Vagina (tissue), 2 donors: ENCODE results near the gene DHRSX.

Experiments
- POLR2A ChIP-seq, 2 donors: fragments of 450-650 bp; IDR thresholded peaks; one replicate each; pipeline ENCODE4 v1.6.1; 2017; ENCODE audit warnings: antibody characterized with exemption in 2 of 2, mild to moderate bottlenecking in 2 of 2, moderate library complexity in 2 of 2
- POLR2AphosphoS5 ChIP-seq, 2 donors: sonication (generic); formaldehyde crosslinking; IDR thresholded peaks; one replicate each; pipeline ENCODE4 v1.9.0; 2017; ENCODE audit warnings: antibody characterized with exemption in 2 of 2, mild to moderate bottlenecking in 2 of 2, low read depth in 1 of 2; ENCODE audit not compliant: insufficient read depth in 1 of 2
- TF ChIP-seq, protein P1 (sequence below), 3 experiments: fragments of 450-650 bp in 2 of 3; fragments of 200-600 bp in 1 of 3; sonication (generic) in 1 of 3; IDR thresholded peaks; one replicate each; pipeline ENCODE4 v1.5.1; 2017 to 2019; ENCODE audit warnings: antibody characterized with exemption in 3 of 3, mild to moderate bottlenecking in 2 of 3, moderate library complexity in 2 of 3

- TF ChIP-seq POLR2A (IDR thresholded peaks at IDR 0.05): no peak
- TF ChIP-seq, protein P1, sequence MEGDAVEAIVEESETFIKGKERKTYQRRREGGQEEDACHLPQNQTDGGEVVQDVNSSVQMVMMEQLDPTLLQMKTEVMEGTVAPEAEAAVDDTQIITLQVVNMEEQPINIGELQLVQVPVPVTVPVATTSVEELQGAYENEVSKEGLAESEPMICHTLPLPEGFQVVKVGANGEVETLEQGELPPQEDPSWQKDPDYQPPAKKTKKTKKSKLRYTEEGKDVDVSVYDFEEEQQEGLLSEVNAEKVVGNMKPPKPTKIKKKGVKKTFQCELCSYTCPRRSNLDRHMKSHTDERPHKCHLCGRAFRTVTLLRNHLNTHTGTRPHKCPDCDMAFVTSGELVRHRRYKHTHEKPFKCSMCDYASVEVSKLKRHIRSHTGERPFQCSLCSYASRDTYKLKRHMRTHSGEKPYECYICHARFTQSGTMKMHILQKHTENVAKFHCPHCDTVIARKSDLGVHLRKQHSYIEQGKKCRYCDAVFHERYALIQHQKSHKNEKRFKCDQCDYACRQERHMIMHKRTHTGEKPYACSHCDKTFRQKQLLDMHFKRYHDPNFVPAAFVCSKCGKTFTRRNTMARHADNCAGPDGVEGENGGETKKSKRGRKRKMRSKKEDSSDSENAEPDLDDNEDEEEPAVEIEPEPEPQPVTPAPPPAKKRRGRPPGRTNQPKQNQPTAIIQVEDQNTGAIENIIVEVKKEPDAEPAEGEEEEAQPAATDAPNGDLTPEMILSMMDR (IDR thresholded peaks at IDR 0.05): no peak
- no peak for TF ChIP-seq POLR2AphosphoS5 (IDR thresholded peaks at IDR 0.05; ENCODE audit: insufficient read depth in 1 of 2, low read depth in 1 of 2)
Measured at GRCh38 chrX:2263203-2263602, 237.6 kb downstream of the DHRSX start.
